Fibroblast of lung (primary cell): ENCODE measurements around the gene CPNE4. TPM values are rescaled to one million over a fixed set of nuclear protein-coding genes. Genes with fewer than 3 reads are reported as not detected.

Source experiments
- DNase-seq, 2 donors: peaks; one replicate each; pipeline versions ENCODE4 v3.0.0 to v3.0.0-alpha.2; 2010; ENCODE audit warnings: low read depth in 2 of 2
- H2AFZ ChIP-seq: 2 replicates; pipeline ENCODE4 v1.5.1; 2012; ENCODE audit warnings: low read length, control low read depth, inconsistent platforms
- H3K27ac ChIP-seq: 2 replicates; pipeline ENCODE4 v1.5.1; 2011; ENCODE audit warnings: low read length, control low read depth; ENCODE audit not compliant: insufficient read depth
- H3K27me3 ChIP-seq: 2 replicates; pipeline ENCODE4 v1.5.1; 2011; ENCODE audit warnings: mild to moderate bottlenecking, low read length; ENCODE audit not compliant: control insufficient read depth, insufficient read depth
- H3K36me3 ChIP-seq: 2 replicates; pipeline ENCODE4 v1.5.1; 2011; ENCODE audit warnings: low read length; ENCODE audit not compliant: control insufficient read depth, insufficient read depth
- H3K4me1 ChIP-seq: 2 replicates; pipeline ENCODE4 v1.5.1; 2011; ENCODE audit warnings: low read length; ENCODE audit not compliant: control insufficient read depth, insufficient read depth; ENCODE audit errors: extremely low read depth
- H3K4me2 ChIP-seq: 2 replicates; pipeline ENCODE4 v1.5.1; 2011; ENCODE audit warnings: low read length, control low read depth; ENCODE audit not compliant: insufficient read depth; ENCODE audit errors: extremely low read depth
- H3K4me3 ChIP-seq, 4 experiments: fragments of 200-600 bp in 1 of 4; sonication (generic) in 1 of 4; replicated peaks in 1 of 4; 2 replicates each; pipeline ENCODE4 v1.5.1; 2011 to 2016; ENCODE audit warnings: low read length in 4 of 4, low read depth in 3 of 4, mild to moderate bottlenecking in 3 of 4, control low read depth in 2 of 4, inconsistent platforms in 1 of 4, mixed read lengths in 1 of 4; ENCODE audit not compliant: insufficient read depth in 1 of 4; ENCODE audit errors: control extremely low read depth in 1 of 4
- H3K79me2 ChIP-seq: 2 replicates; pipeline ENCODE4 v1.5.1; 2012; ENCODE audit warnings: mild to moderate bottlenecking, low read length, inconsistent platforms; ENCODE audit not compliant: control insufficient read depth, insufficient read depth
- H3K9ac ChIP-seq: 2 replicates; pipeline ENCODE4 v1.5.1; 2011; ENCODE audit warnings: mild to moderate bottlenecking, low read length, control low read depth; ENCODE audit not compliant: insufficient read depth
- H3K9me3 ChIP-seq: 2 replicates; pipeline ENCODE4 v1.5.1; 2012; ENCODE audit warnings: low read depth, low read length; ENCODE audit not compliant: control insufficient read depth, insufficient read depth
- H4K20me1 ChIP-seq: 2 replicates; pipeline ENCODE4 v1.5.1; 2011; ENCODE audit warnings: low read length; ENCODE audit not compliant: control insufficient read depth, insufficient read depth; ENCODE audit errors: extremely low read depth
- CTCF ChIP-seq, 2 donors: IDR thresholded peaks in 1 of 2; conservative IDR thresholded peaks in 1 of 2; 1 replicate in 1 of 2; 2 replicates in 1 of 2; pipeline ENCODE4 v1.5.1; 2011 to 2012; ENCODE audit warnings: low read length in 2 of 2, control low read depth in 1 of 2, inconsistent platforms in 1 of 2, low read depth in 1 of 2, mild to moderate bottlenecking in 1 of 2
- EZH2 ChIP-seq: IDR thresholded peaks from 2 replicates; pipeline ENCODE4 v1.5.1; 2012; ENCODE audit warnings: low read length, control low read depth, mild to moderate bottlenecking; ENCODE audit errors: missing control alignments
- polyA plus RNA-seq, 2 donors: library from polyadenylated mRNA; depleted of rRNA in 1 of 2; stranded (reverse) in 1 of 2; unstranded in 1 of 2; fragments of >200 nt; gene quantifications; 2 replicates each; pipeline ENCODE4 v1.2.1, GENCODE V29; 2011 to 2012; ENCODE audit warnings: missing spikeins in 1 of 2
- total RNA-seq: library from RNA; depleted of rRNA; stranded (reverse); fragments of >200 nt; gene quantifications from 2 replicates; pipeline ENCODE4 v1.2.1, GENCODE V29; 2014

CPNE4 gene
- total and polyA plus RNA-seq, 2 donors (not counting 1 experiment from before 2014, with no cell fraction given), result 0.17 TPM; not detected in 1

GRCh38 chr3:131532645-131533044, 502.2 kb downstream of the CPNE4 start:
- no peaks in the 10 kb centered on the region for H4K20me1 ChIP-seq
- no peaks in the 10 kb centered on the region for H3K4me1 ChIP-seq
- TF ChIP-seq CTCF (conservative IDR thresholded peaks at IDR 0.05 in 1 of 2, IDR thresholded peaks at IDR 0.05 in 1 of 2; ENCODE audit: low read depth in 1 of 2, low read length in 2 of 2), result no peak
- TF ChIP-seq EZH2, result no peak
- no peaks in the 10 kb centered on the region for H3K27me3 ChIP-seq
- no peaks in the 10 kb centered on the region for H3K79me2 ChIP-seq
- no peak overlapping the region for H3K4me2 ChIP-seq
- DNase-seq, result no peak
- no peak overlapping the region for H3K27ac ChIP-seq
- H3K4me3 ChIP-seq, result no peak overlapping the region
- no peaks in the 10 kb centered on the region for H3K36me3 ChIP-seq
- H3K9ac ChIP-seq, result no peak overlapping the region
- no peak overlapping the region for H2AFZ ChIP-seq
- H3K9me3 ChIP-seq, result no peaks in the 10 kb centered on the region

- Histone ChIP-seq H3K4me1 (no peaks in the 10 kb centered on the region), H3K36me3 (no peaks in the 10 kb centered on the region), H3K79me2 (no peaks in the 10 kb centered on the region), H4K20me1 (no peaks in the 10 kb centered on the region), H3K4me2 (no peak overlapping the region), H2AFZ (no peak overlapping the region), H3K9me3 (no peaks in the 10 kb centered on the region), H3K27me3 (no peaks in the 10 kb centered on the region), H3K9ac (no peak overlapping the region), H3K27ac (no peak overlapping the region), H3K4me3 (no peak overlapping the region)
- TF ChIP-seq EZH2, result no peak
- TF ChIP-seq CTCF (conservative IDR thresholded peaks at IDR 0.05 in 1 of 2, IDR thresholded peaks at IDR 0.05 in 1 of 2; ENCODE audit: low read depth in 1 of 2, low read length in 2 of 2), result no peak
- DNase-seq, result no peak
Observed at GRCh38 chr3:131530843-131531242, 504.0 kb downstream of the CPNE4 start.

- no peak overlapping the region for H2AFZ ChIP-seq
- H3K27ac ChIP-seq, result no peak overlapping the region
- no peaks in the 10 kb centered on the region for H3K79me2 ChIP-seq
- no peaks in the 10 kb centered on the region for H3K9me3 ChIP-seq
- no peak for TF ChIP-seq CTCF (conservative IDR thresholded peaks at IDR 0.05 in 1 of 2, IDR thresholded peaks at IDR 0.05 in 1 of 2; ENCODE audit: low read depth in 1 of 2, low read length in 2 of 2)
- TF ChIP-seq EZH2, result no peak
- no peak for DNase-seq
- H3K36me3 ChIP-seq, result no peaks in the 10 kb centered on the region
- H4K20me1 ChIP-seq, result no peaks in the 10 kb centered on the region
- no peaks in the 10 kb centered on the region for H3K27me3 ChIP-seq
- no peak overlapping the region for H3K9ac ChIP-seq
- H3K4me3 ChIP-seq, result no peak overlapping the region
- H3K4me1 ChIP-seq, result no peaks in the 10 kb centered on the region
- H3K4me2 ChIP-seq, result no peak overlapping the region
Observed at GRCh38 chr3:131530388-131530787, 504.4 kb downstream of the CPNE4 start.
